D721Med (cell line): ENCODE measurements around the gene LTA.

Experiments
- DNase-seq: peaks from one replicate; pipeline ENCODE4 v3.0.0; 2011; ENCODE audit warnings: low spot score; ENCODE audit not compliant: insufficient read length
- FAIRE-seq: peaks from 2 replicates; lab custom pipeline; 2011; peaks lifted over from hg19 to GRCh38; lab: Jason Lieb, UNC
- CTCF ChIP-seq: IDR thresholded peaks from 2 replicates; pipeline ENCODE4 v1.5.1; 2012; ENCODE audit warnings: mild to moderate bottlenecking, control low read depth; ENCODE audit not compliant: insufficient read depth; ENCODE audit errors: missing control alignments

LTA gene

DNA sequence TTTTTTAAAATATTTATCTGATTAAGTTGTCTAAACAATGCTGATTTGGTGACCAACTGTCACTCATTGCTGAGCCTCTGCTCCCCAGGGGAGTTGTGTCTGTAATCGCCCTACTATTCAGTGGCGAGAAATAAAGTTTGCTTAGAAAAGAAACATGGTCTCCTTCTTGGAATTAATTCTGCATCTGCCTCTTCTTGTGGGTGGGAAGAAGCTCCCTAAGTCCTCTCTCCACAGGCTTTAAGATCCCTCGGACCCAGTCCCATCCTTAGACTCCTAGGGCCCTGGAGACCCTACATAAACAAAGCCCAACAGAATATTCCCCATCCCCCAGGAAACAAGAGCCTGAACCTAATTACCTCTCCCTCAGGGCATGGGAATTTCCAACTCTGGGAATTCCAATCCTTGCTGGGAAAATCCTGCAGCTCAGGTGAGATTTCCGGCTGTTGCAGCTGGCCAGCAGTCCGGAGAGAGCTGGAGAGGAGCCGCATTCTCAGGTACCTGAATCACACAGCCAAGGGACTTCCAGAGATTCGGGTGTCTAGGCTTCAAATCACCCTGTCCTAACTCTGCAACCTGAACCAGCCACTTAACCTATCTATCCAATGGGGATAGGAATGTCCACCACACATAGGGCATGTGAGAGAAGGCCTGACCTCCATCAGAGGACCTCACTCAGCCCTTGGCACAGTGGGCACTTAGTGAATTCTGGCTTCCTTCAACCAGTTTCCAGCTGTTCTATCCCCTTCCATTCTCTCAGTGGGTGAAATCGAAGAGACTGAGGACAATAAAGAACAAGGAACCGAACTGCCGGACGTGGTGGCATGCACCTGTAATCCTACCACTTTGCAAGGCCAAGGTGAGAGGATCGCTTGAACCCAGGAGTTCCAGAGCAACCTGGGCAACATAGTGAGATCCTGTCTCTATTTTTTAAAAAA is 6.4 kb downstream of the LTA start:
- TF ChIP-seq CTCF: no peak
- no peak for FAIRE-seq
- no peak for DNase-seq

GRCh38 chr6:31579119-31579505 is 7.0 kb downstream of the LTA start:
- no peak for TF ChIP-seq CTCF
- FAIRE-seq (no peak), DNase-seq (no peak)

GRCh38 chr6:31579546-31580437 is 7.7 kb downstream of the LTA start:
- no peak for TF ChIP-seq CTCF
- FAIRE-seq (no peak), DNase-seq (no peak)

GRCh38 chr6:31580438-31580740 is 8.3 kb downstream of the LTA start:
- DNase-seq: no peak

GRCh38 chr6:31580807-31581433 is 8.8 kb downstream of the LTA start:
- FAIRE-seq: no peak
- DNase-seq: peak; percentile 86
- peak; percentile 84 for TF ChIP-seq CTCF

More at GRCh38 chr6:31580438-31580740, 8.3 kb downstream of the LTA start:
- TF ChIP-seq CTCF: no peak
- FAIRE-seq: no peak

DNA sequence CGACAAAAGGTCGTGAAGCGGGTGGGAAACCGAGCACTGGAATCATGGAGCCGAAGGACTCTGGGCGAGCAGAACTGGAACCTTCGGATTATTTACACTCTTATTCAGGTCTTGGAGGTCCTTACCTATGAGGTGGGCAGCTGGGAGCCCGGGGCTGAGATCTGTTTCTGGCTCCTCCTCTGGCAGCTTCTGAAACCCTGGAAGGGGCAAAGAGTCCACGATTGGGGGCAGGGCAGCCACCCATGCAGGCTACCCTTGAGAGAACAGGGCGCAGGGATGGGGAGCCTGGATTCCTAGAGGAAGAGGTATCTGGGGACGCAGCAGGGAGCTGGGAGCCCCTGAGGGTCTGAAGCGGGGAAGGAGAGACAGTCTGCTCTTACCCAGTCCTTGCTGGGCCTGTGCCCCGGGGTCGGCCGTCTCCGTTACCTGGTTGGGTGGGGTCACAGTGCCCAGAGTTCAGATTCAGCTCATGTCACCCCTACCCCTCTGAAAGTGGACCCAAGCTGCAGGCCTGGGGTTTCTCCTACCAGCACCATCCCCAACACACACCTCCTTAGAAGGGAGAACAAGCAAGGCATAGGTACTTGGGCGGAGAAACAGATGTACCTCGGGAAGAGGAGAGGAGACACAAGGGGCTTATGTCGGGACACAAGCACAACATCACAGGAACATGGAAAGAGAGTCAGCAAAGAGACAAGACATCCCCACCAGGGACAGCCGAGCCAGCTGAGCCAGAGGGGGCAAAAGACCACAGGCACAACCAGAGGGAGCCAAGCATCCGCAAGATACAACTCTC is 9.5 kb downstream of the LTA start:
- no peak for FAIRE-seq
- TF ChIP-seq CTCF: no peak
- no peak for DNase-seq
